GM12892 (cell line): ENCODE measurements around the gene CCND1. TPM values are rescaled to one million over a fixed set of nuclear protein-coding genes. Genes with fewer than 3 reads are reported as not detected.

Experiments
- DNase-seq: peaks from one replicate; pipeline ENCODE4 v3.0.0; 2011; ENCODE audit not compliant: insufficient read length
- FAIRE-seq: peaks from 2 replicates; lab custom pipeline; 2011; peaks lifted over from hg19 to GRCh38; lab: Jason Lieb, UNC
- POLR2A ChIP-seq: IDR thresholded peaks from 2 replicates; pipeline ENCODE4 v1.6.1; 2011; ENCODE audit warnings: low read depth, low read length, control low read depth
- POLR2AphosphoS5 ChIP-seq: IDR thresholded peaks from 2 replicates; pipeline ENCODE4 v1.6.1; 2011; ENCODE audit warnings: low read depth, low read length, control low read depth
- TAF1 ChIP-seq: IDR thresholded peaks from 2 replicates; pipeline ENCODE4 v1.6.1; 2011; ENCODE audit warnings: low read depth, mild to moderate bottlenecking, control low read depth, low read length, borderline replicate concordance
- polyA plus RNA-seq: library from polyadenylated mRNA; unstranded; fragments of >200 nt; gene quantifications from one replicate; pipeline ENCODE4 v1.2.1, GENCODE V29; 2012; ENCODE audit warnings: missing spikeins, inconsistent platforms; ENCODE audit not compliant: missing spikeins

The CCND1 gene
- 1.5 TPM for polyA plus RNA-seq

DNA sequence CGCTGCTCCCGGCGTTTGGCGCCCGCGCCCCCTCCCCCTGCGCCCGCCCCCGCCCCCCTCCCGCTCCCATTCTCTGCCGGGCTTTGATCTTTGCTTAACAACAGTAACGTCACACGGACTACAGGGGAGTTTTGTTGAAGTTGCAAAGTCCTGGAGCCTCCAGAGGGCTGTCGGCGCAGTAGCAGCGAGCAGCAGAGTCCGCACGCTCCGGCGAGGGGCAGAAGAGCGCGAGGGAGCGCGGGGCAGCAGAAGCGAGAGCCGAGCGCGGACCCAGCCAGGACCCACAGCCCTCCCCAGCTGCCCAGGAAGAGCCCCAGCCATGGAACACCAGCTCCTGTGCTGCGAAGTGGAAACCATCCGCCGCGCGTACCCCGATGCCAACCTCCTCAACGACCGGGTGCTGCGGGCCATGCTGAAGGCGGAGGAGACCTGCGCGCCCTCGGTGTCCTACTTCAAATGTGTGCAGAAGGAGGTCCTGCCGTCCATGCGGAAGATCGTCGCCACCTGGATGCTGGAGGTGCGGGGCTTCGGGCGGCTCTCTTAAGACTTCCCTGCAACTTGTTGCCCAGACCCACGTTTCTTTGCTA is at the start of gene CCND1:
TSS of gene CCND1 (plus strand) at position 162 of the 587 bp plus-strand sequence. CDS start at position 320, 158 bp downstream.
- peak; percentile 80 for FAIRE-seq

GRCh38 chr11:69592986-69593650 is 47.8 kb upstream of the CCND1 start:
- DNase-seq (no peak), FAIRE-seq (no peak)
- TF ChIP-seq POLR2A (no peak), POLR2AphosphoS5 (no peak), TAF1 (no peak)

More for the DNA sequence above, at the start of gene CCND1:
- TF ChIP-seq POLR2A (peak; percentile 81; the same call in 1 of the 2 replicates), TAF1 (no peak), POLR2AphosphoS5 (peak; percentile 57; the same call in 1 of the 2 replicates)
- DNase-seq = no peak

- TF ChIP-seq POLR2AphosphoS5 = no peak
- TF ChIP-seq POLR2A = no peak
- TF ChIP-seq TAF1 = no peak
- no peak for FAIRE-seq
Observed at GRCh38 chr11:69593851-69594250, 47.1 kb upstream of the CCND1 start.

DNA sequence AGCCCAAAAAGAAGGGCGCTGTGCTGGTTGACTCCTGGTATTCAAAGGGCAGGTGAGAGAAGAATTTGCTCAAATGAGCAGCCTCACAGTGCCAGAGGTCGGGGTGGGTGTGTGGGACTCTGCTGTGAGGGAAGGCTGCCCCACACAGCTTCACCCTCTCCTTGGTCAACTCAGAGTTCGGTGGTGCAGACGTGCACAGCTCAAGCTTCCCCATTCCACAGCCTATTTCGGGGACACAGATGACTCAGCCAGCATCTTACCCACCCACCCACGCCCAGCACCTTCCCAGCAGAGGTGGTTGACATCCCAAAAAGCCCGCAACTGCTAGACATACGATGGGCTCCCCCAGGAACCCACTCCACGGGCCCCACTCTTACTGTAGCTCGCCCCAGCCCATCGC is 46.5 kb upstream of the CCND1 start:
- DNase-seq (no peak), FAIRE-seq (no peak)
- TF ChIP-seq POLR2AphosphoS5 = no peak
- TF ChIP-seq TAF1 = no peak
- no peak for TF ChIP-seq POLR2A

More at GRCh38 chr11:69593851-69594250, 47.1 kb upstream of the CCND1 start:
- DNase-seq = no peak

DNA sequence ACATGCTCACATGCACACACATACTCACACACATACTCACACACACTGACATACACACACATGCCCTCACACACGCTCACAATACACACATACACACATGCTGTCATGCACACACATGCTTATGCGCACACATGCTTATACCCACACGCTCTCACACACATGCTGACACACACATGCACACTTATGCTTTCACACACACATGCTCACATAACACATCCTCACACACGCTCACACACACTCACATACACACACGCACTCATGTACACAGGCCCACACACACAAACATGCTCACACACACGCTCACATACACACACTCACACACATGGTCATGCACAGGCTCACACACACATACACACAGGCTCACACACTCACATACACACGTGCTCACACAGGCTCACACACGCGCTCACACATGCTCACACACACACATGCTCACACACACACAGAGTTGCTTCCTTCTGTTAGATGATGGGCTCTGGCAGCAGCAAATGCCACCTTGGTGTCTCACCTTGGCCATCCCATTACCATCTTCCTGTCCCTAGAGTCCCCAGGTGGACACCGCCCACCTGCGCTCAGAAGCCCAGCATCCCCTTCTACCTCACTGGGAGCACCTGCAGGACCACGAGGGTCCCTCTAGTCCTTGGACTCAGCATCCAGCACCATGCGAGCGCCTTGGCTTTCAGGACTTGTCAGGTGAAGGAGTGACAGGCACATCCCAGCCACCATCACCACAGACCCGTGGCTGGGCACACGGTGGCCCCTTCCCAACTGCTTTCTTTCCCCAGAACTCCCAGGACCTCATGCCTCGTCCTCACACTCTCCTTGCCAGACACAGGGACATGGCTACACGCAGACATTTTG is 44.9 kb upstream of the CCND1 start:
- FAIRE-seq (no peak), DNase-seq (no peak)
- TF ChIP-seq POLR2AphosphoS5 (no peak), POLR2A (no peak), TAF1 (no peak)

DNA sequence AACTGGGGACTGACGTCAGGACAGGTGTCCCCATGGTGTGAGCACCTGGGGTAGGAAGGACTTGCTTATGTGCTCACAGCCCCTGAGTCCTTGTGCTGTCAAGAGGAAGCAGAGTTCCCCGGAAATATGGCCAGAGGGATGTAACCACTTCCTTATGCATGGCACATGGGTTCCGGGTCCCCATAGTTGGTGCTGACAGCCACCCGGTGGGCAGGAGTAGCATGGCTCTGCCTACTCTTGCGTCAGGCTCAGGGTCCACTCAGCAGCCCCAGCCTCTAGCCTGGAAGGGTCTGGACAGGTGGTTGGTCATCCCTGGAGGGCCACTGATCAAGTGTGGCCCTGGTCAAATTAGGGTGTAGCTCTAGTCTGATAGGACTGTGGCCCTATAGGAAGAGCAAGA is 42.8 kb upstream of the CCND1 start:
- DNase-seq = no peak
- FAIRE-seq = no peak
- TF ChIP-seq POLR2A (no peak), TAF1 (no peak), POLR2AphosphoS5 (no peak)

GRCh38 chr11:69599502-69599901 is 41.5 kb upstream of the CCND1 start:
- no peak for DNase-seq
- FAIRE-seq = no peak

GRCh38 chr11:69600001-69600400 is 41.0 kb upstream of the CCND1 start:
- no peak for FAIRE-seq

More at GRCh38 chr11:69599502-69599901, 41.5 kb upstream of the CCND1 start:
- no peak for TF ChIP-seq TAF1

GRCh38 chr11:69601011-69601975 is 39.7 kb upstream of the CCND1 start:
- no peak for TF ChIP-seq POLR2A
- no peak for TF ChIP-seq POLR2AphosphoS5
- no peak for TF ChIP-seq TAF1
- FAIRE-seq = no peak
- no peak for DNase-seq

More at GRCh38 chr11:69600001-69600400, 41.0 kb upstream of the CCND1 start:
- DNase-seq = no peak
- TF ChIP-seq POLR2AphosphoS5 (no peak), POLR2A (no peak), TAF1 (no peak)

DNA sequence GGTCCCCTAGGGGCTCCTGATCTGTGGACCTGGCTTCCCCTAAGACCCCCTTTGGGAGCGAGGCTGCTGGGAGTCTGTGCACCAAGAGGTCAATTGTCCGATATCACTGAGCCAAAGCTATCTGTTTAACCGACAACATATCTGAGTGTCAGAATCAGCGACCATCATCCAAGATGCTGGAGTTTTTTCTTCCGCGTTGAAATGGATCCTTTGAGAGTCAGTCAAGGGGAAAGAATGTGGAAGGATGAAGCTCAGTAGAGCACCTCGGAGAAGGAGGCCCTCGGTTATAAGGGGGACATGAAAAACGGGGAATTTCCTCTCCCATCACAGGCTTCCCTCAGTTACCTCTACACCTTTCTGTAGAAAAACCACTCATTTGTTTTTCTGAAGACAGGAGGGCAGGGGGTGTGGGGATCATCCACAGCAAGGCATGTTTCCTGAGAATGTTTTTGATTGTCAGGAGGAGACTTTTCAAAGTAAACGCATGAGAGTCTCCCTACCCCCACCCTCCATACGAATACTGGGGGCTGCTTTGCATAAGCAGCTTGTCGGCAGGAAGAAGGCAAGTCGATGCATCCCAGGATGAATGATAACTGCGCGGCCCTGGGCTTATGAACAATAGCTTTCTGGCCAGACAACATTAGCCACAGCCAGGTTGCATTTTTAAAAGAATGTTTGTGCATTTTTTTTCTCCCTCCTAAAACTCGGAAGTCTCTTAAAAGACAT is 37.7 kb upstream of the CCND1 start:
- TF ChIP-seq POLR2A (no peak), POLR2AphosphoS5 (no peak), TAF1 (no peak)
- DNase-seq = no peak
- no peak for FAIRE-seq
